ENCODE data around the gene DCC. TPM values are rescaled to one million over a fixed set of nuclear protein-coding genes. Genes with fewer than 3 reads are reported as not detected.
"Not testable (repeated sequence)": the region's sequence is repeated elsewhere in the genome, so short reads cannot be mapped to it uniquely, and the experiment has no call there.

DCC gene
- total and polyA plus RNA-seq, 3 donors from 2014 or later = 7.9 to 42.1 (median 24.5) TPM

DNA sequence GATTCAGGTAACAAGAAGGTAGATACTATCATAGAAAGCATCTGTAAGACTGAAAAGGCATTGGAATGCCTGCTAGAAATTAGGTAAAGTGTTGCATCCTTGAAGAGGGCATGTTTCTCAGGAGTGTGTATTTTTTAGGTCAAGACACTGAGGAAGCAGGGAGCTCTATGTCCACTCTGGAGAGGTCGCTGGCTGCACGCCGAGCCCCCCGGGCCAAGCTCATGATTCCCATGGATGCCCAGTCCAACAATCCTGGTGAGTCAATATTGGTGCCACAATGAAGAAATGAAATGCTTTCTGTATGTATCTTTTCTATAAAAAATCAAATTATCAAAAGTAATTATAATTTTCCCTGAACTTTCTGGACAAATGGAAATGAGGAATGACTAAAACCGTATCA is 1127.8 kb downstream of the DCC start:
- 95 to 97% methylated on average over 5 of the region's 5 CpGs for WGBS, 2 donors

DNA sequence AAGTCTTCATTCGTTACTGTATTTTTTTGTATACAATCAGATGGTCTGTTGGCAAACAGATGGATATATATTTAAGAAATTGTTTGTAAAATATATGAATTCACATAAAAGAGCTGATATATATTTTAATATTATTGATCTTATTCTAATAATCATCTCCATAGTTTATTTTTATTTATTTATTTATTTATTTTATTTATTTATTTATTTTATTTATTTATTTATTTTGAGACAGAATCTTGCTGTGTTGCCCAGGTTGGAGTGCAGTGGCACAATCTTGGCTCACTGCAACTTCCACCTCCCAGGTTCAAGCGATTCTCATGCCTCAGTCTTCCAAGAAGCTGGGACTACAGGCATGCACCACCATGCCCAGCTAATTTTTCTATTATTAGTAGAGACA is 1128.2 kb downstream of the DCC start:
- H3K36me3 ChIP-seq (ENCODE audit: low read depth, missing control alignments); H3K4me3 ChIP-seq; H3K27ac ChIP-seq; H3K27me3 ChIP-seq; H3K9me3 ChIP-seq; intact Hi-C loops (cut with DNase I; ENCODE audit: low total_unique reads); DNase-seq; H3K4me1 ChIP-seq: not testable (repeated sequence)
- 95 to 99% methylated on average over 2 of the region's 2 CpGs for WGBS, 2 donors

More for the DNA sequence above, 1127.8 kb downstream of the DCC start:
- Histone ChIP-seq H3K27ac (no peak overlapping the region), H3K9me3 (no peaks in the 10 kb centered on the region), H3K4me3 (no peak overlapping the region), H3K36me3 (ENCODE audit: low read depth, missing control alignments) (no peaks in the 10 kb centered on the region), H3K27me3 (no peaks in the 10 kb centered on the region), H3K4me1 (no peaks in the 10 kb centered on the region)
- no peak for DNase-seq
- no peak for TF ChIP-seq POLR2A (IDR thresholded peaks at IDR 0.05)
- no peak for TF ChIP-seq CTCF (IDR thresholded peaks at IDR 0.05)
- intact Hi-C loops (cut with DNase I; ENCODE audit: low total_unique reads) = no loop called here

DNA sequence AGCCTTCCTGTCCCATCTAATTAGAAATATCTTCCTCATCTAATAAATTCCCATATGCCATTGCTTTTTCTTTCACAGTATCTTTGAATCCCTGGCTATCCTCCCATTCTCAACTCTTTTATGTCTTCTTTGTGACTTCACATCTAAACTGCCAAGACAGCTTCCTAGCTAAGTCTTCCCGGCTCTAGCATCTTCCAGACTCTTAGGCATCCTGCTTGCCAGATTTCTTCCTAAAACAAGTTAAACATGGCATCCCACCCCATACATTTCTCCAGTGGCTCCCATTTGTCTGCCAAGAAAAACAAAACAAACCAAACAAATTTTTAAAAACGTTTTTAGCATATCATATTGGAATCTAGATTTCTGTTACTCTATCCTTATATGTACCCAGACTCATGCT is 1132.5 kb downstream of the DCC start:
- intact Hi-C loops (cut with DNase I; ENCODE audit: low total_unique reads) = no loop called here
- no peaks in the 10 kb centered on the region for H3K9me3 ChIP-seq
- TF ChIP-seq POLR2A (IDR thresholded peaks at IDR 0.05) = no peak
- no peak for TF ChIP-seq CTCF (IDR thresholded peaks at IDR 0.05)
- H3K27ac ChIP-seq = no peak overlapping the region
- no peak overlapping the region for H3K4me3 ChIP-seq
- 48 to 50% methylated on average over 2 of the region's 2 CpGs for WGBS, 2 donors
- no peak for DNase-seq
- H3K4me1 ChIP-seq = no peaks in the 10 kb centered on the region
- no peaks in the 10 kb centered on the region for H3K36me3 ChIP-seq (ENCODE audit: low read depth, missing control alignments)
- no peaks in the 10 kb centered on the region for H3K27me3 ChIP-seq

GRCh38 chr18:53478155-53478554 is 1138.2 kb downstream of the DCC start:
- Histone ChIP-seq H3K4me3 (no peak overlapping the region), H3K27ac (no peak overlapping the region), H3K27me3 (no peaks in the 10 kb centered on the region), H3K4me1 (no peaks in the 10 kb centered on the region), H3K36me3 (ENCODE audit: low read depth, missing control alignments) (no peaks in the 10 kb centered on the region), H3K9me3 (no peaks in the 10 kb centered on the region)
- intact Hi-C loops (cut with DNase I; ENCODE audit: low total_unique reads) = no loop called here
- 86 to 93% methylated on average over 3 of the region's 3 CpGs for WGBS, 2 donors
- no peak for TF ChIP-seq CTCF (IDR thresholded peaks at IDR 0.05)
- no peak for TF ChIP-seq POLR2A (IDR thresholded peaks at IDR 0.05)
- no peak for DNase-seq

DNA sequence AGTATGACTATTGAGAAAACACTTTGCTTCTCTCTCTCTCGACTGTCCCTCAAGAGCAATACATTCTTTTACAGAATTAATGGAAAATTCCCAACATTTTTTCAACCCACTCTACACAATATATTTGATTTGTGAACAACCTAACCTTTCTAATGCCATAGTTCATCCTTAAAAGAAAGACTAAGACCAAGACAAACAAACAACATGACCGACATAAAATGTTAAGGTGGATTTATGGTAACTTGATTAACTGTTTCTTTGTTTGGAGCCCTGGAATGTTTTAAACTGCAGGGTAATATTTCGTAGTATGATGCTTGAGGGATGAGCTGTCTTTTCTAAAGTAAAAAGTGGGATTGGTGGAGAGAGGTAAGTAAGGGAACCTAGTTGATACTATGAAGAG is 1146.3 kb downstream of the DCC start:
- no peaks in the 10 kb centered on the region for H3K36me3 ChIP-seq (ENCODE audit: low read depth, missing control alignments)
- H3K27me3 ChIP-seq = no peaks in the 10 kb centered on the region
- H3K4me3 ChIP-seq = no peak overlapping the region
- no peak for DNase-seq
- no peaks in the 10 kb centered on the region for H3K9me3 ChIP-seq
- TF ChIP-seq POLR2A (IDR thresholded peaks at IDR 0.05) (no peak), CTCF (IDR thresholded peaks at IDR 0.05) (no peak)
- 56 to 63% methylated on average over 3 of the region's 3 CpGs for WGBS, 2 donors
- no peaks in the 10 kb centered on the region for H3K4me1 ChIP-seq
- intact Hi-C loops (cut with DNase I; ENCODE audit: low total_unique reads) = no loop called here
- no peak overlapping the region for H3K27ac ChIP-seq

Data from testis (tissue), 3 donors.